Stimulated activated naive B cell treated with anti-CD40 and anti-IgM and Interleukin-4, amounts not matched to agents 10 μg/mL and 1 μg/mL and 100 μg/mL, for 72 hours (primary cell): ENCODE measurements around the gene SPACA7.

ENCODE experiments used
- ATAC-seq, 2 donors: fragments of 150-1000 bp; cut with Tn5 transposase; replicated peaks; 2 replicates each; pipeline ENCODE4 v1.10.0; 2021; ENCODE audit warnings: moderate library complexity in 1 of 2
- DNase-seq: peaks from one replicate; pipeline ENCODE4 v3.0.0; 2021
- H3K27ac Mint-ChIP-seq: one replicate; pipeline ENCODE4 v1.8.0; 2022; ENCODE audit warnings: mild to moderate bottlenecking, mixed read lengths
- H3K27me3 Mint-ChIP-seq, 2 donors: one replicate each; pipeline ENCODE4 v1.8.0; 2022; ENCODE audit warnings: mixed read lengths in 2 of 2
- H3K36me3 Mint-ChIP-seq, 2 donors: one replicate each; pipeline ENCODE4 v1.8.0; 2022; ENCODE audit warnings: mixed read lengths in 2 of 2, mild to moderate bottlenecking in 1 of 2
- H3K4me1 Mint-ChIP-seq, 2 donors: one replicate each; pipeline ENCODE4 v1.8.0; 2022; ENCODE audit warnings: mixed read lengths in 2 of 2, mild to moderate bottlenecking in 1 of 2
- H3K4me3 Mint-ChIP-seq, 2 donors: one replicate each; pipeline ENCODE4 v1.8.0; 2022; ENCODE audit warnings: mild to moderate bottlenecking in 2 of 2, mixed read lengths in 2 of 2, moderate library complexity in 1 of 2
- H3K9me3 Mint-ChIP-seq, 2 donors: one replicate each; pipeline ENCODE4 v1.8.0; 2022; ENCODE audit warnings: mixed read lengths in 2 of 2, mild to moderate bottlenecking in 1 of 2

Gene SPACA7

GRCh38 chr13:112466132-112467058, 90.2 kb downstream of the SPACA7 start:
- Mint-ChIP-seq H3K9me3 (peaks cover 9 to 10% of the 10 kb centered on the region in 2 donors), H3K27ac (no peak overlapping the region), H3K36me3 (peaks cover 15 to 32% of the 10 kb centered on the region in 2 donors), H3K27me3 (no peaks in the 10 kb centered on the region), H3K4me1 (no peaks in the 10 kb centered on the region), H3K4me3 (no peak overlapping the region)
- no peak for ATAC-seq
- DNase-seq = no peak

- Mint-ChIP-seq H3K4me3 (no peak overlapping the region), H3K27me3 (no peaks in the 10 kb centered on the region), H3K4me1 (no peaks in the 10 kb centered on the region), H3K36me3 (peaks cover 14 to 30% of the 10 kb centered on the region in 2 donors), H3K9me3 (peaks cover 4 to 6% of the 10 kb centered on the region in 2 donors), H3K27ac (no peak overlapping the region)
- no peak for ATAC-seq
- DNase-seq = no peak
These were observed 91.1 kb downstream of the SPACA7 start for GRCh38 chr13:112467236-112467635.

- no peak overlapping the region for H3K4me3 Mint-ChIP-seq
- no peaks in the 10 kb centered on the region for H3K27me3 Mint-ChIP-seq
- H3K36me3 Mint-ChIP-seq = peaks cover 18 to 33% of the 10 kb centered on the region in 2 donors
- no peak for DNase-seq
- no peaks in the 10 kb centered on the region for H3K4me1 Mint-ChIP-seq
- no peak for ATAC-seq
- peaks cover 7% of the 10 kb centered on the region in 2 donors for H3K9me3 Mint-ChIP-seq
- H3K27ac Mint-ChIP-seq = no peak overlapping the region
These were observed 91.9 kb downstream of the SPACA7 start for GRCh38 chr13:112468069-112468468.

DNA sequence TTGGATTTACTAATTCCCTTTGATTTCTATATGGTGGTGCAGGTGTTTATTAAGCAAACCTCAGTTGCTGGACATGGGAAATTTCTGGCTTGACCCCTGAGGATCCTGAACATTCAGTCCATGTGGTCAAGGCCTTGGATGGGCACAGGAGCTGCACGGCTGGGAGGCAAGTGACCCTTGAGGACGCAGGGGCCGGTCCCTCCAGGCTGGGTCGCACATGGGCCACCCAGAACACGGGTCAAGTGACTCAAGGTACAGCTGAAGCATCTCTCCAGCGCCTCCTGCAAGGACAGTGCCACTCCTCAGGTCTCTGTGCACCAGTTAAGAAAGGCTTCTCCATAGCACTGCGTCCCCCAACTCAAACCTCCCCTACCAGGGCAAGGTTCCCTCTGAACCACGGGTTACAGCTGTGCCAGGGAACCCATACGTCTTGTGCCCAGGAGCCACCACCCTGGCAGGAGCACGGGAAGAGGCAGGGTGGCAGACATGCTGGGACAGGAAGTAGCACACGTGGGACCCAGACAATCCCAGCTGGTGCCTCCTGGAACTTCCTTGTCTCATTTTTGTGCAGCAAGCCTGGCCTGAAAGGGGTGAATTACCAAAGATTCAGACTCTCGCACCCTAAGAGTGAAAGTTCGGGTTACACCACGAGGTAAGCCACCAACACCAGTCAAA, 93.1 kb downstream of the SPACA7 start:
- H3K9me3 Mint-ChIP-seq = peaks cover 6 to 7% of the 10 kb centered on the region in 2 donors

DNA sequence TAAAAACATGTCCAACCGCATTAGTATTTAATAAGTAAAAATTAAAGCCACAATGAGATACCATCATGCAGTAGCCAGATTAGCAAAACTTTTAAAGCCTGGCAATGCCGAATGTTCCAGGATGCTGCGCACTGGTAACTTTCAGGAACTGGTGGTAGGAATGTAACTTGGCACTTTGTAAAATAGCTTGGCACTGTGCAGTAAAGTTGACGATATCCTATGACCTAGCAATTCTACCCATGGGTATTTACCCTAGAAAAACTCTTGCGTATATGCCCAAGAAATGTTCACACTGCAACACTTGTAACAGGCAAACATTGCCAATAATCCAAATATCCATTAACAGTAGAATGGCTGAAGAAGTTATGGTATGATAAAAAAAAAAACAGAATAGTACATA, 97.7 kb downstream of the SPACA7 start:
- H3K4me1 Mint-ChIP-seq = no peaks in the 10 kb centered on the region
- peaks cover 22 to 32% of the 10 kb centered on the region in 2 donors for H3K36me3 Mint-ChIP-seq
- no peak overlapping the region for H3K27ac Mint-ChIP-seq
- no peak overlapping the region for H3K4me3 Mint-ChIP-seq
- no peaks in the 10 kb centered on the region for H3K27me3 Mint-ChIP-seq
- ATAC-seq (no peak), DNase-seq (no peak)
- peaks cover 6 to 7% of the 10 kb centered on the region in 2 donors for H3K9me3 Mint-ChIP-seq

More for the DNA sequence above, 93.1 kb downstream of the SPACA7 start:
- Mint-ChIP-seq H3K27ac (no peak overlapping the region), H3K4me3 (no peak overlapping the region), H3K36me3 (peaks cover 18 to 29% of the 10 kb centered on the region in 2 donors), H3K4me1 (no peaks in the 10 kb centered on the region), H3K27me3 (no peaks in the 10 kb centered on the region)
- no peak for ATAC-seq
- no peak for DNase-seq

- H3K4me1 Mint-ChIP-seq = no peaks in the 10 kb centered on the region
- H3K9me3 Mint-ChIP-seq = peaks cover 6 to 7% of the 10 kb centered on the region in 2 donors
- no peaks in the 10 kb centered on the region for H3K27me3 Mint-ChIP-seq
- no peak overlapping the region for H3K27ac Mint-ChIP-seq
- no peak for DNase-seq
- no peak for ATAC-seq
- H3K4me3 Mint-ChIP-seq = no peak overlapping the region
- peaks cover 22 to 29% of the 10 kb centered on the region in 2 donors for H3K36me3 Mint-ChIP-seq
These were observed 98.7 kb downstream of the SPACA7 start for GRCh38 chr13:112474869-112475268.

DNA sequence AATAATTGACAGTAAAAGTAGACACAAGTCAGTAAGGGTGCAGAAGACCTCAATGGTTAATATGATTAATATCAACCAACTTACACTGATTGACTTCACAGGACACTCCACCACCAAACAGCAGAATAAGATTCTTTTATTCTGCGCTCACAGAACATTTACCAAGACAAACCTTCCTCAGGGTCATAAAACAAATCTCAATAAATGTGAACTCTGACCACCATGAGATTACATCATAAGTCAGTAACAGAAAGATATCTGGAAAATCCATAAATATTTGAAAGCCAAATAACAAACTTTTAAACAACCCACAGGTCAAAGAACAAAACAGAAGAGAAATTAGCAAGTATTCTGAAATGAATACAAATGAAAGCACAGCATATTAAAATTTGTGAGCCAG, 99.7 kb downstream of the SPACA7 start:
- Mint-ChIP-seq H3K27ac (no peak overlapping the region), H3K4me3 (no peak overlapping the region), H3K27me3 (no peaks in the 10 kb centered on the region), H3K36me3 (peaks cover 19 to 24% of the 10 kb centered on the region in 2 donors), H3K4me1 (no peaks in the 10 kb centered on the region), H3K9me3 (peaks cover 6 to 7% of the 10 kb centered on the region in 2 donors)
- DNase-seq (no peak), ATAC-seq (no peak)

GRCh38 chr13:112477070-112477619, 101.0 kb downstream of the SPACA7 start:
- no peaks in the 10 kb centered on the region for H3K27me3 Mint-ChIP-seq

DNA sequence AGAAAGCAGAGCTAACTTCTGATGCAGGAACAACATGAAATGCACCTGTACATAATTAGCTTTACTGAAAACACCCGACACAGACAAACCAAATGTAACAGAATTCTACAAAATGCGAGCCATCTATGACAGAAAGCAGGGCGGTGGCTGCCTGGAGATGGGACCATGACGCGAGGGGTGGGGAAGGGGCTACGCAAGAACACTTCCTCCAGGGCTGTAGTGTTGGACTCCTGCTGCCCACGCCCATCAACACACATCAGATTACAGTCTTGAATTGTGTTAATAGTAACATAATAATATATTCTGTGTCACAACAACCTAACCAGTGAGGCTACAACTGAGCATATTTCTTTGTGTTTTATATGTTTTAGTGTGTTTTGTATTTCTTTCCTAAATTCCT, 103.2 kb downstream of the SPACA7 start:
- no peaks in the 10 kb centered on the region for H3K27me3 Mint-ChIP-seq
- peaks cover 18 to 20% of the 10 kb centered on the region in 2 donors for H3K36me3 Mint-ChIP-seq
- H3K27ac Mint-ChIP-seq = no peak overlapping the region
- ATAC-seq = no peak
- H3K4me3 Mint-ChIP-seq = no peak overlapping the region
- H3K9me3 Mint-ChIP-seq = peaks cover 3 to 4% of the 10 kb centered on the region in 2 donors
- no peak for DNase-seq
- H3K4me1 Mint-ChIP-seq = no peaks in the 10 kb centered on the region

More at GRCh38 chr13:112477070-112477619, 101.0 kb downstream of the SPACA7 start:
- peaks cover 12 to 21% of the 10 kb centered on the region in 2 donors for H3K36me3 Mint-ChIP-seq
- H3K4me1 Mint-ChIP-seq = no peaks in the 10 kb centered on the region
- no peak overlapping the region for H3K4me3 Mint-ChIP-seq
- peaks cover 8 to 11% of the 10 kb centered on the region in 2 donors for H3K9me3 Mint-ChIP-seq
- H3K27ac Mint-ChIP-seq = no peak overlapping the region
- ATAC-seq = no peak
- DNase-seq = no peak

DNA sequence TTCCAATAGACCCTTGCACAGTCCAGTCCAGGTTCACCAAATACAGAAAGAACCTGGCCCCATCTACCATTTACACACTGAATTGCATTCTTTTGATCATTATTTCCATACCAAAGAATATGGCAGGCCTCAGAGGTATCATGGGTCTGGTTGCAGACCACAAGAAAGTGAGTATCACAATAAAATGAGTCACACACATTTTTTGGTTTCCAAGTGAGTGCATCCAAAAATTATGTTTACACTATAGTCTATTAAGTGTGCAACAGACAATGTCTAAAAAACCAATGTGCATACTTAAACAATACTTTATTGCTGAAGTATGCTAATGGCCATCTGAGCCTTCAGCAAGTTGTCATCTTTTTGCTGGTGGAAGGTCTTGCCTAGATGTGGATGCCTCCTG, 105.3 kb downstream of the SPACA7 start:
- Mint-ChIP-seq H3K9me3 (peaks cover 3 to 4% of the 10 kb centered on the region in 2 donors), H3K4me3 (no peak overlapping the region), H3K27me3 (no peaks in the 10 kb centered on the region), H3K27ac (no peak overlapping the region), H3K4me1 (no peaks in the 10 kb centered on the region), H3K36me3 (peaks cover 20 to 25% of the 10 kb centered on the region in 2 donors)
- DNase-seq (no peak), ATAC-seq (no peak)

DNA sequence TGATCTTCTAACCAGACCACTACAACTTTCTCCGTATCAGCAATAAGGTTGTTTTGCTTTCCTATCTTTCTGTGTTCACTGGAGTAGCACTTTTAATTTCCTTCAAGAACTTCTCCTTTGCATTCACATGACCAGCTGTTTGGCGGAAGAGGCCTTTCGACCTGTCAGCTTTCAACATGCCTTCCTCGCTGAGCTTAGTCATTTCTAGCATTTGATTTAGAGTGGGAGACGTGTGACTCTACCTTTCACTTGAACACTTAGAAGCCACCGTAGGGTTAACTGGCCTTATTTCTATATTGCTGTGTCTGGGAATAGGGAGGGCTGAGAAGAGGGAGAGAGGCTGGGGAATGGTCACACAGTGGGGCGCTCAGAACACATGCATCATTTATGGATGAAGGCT, 107.1 kb downstream of the SPACA7 start:
- no peak overlapping the region for H3K27ac Mint-ChIP-seq
- H3K4me1 Mint-ChIP-seq = no peaks in the 10 kb centered on the region

More for the DNA sequence above, 107.1 kb downstream of the SPACA7 start:
- no peak for ATAC-seq
- Mint-ChIP-seq H3K4me3 (no peak overlapping the region), H3K36me3 (peaks cover 26 to 37% of the 10 kb centered on the region in 2 donors), H3K27me3 (no peaks in the 10 kb centered on the region), H3K9me3 (peaks cover 3 to 4% of the 10 kb centered on the region in 2 donors)
- no peak for DNase-seq
